H1 (cell line): Measurements from ENCODE around the gene PAX7. TPM values are rescaled to one million over a fixed set of nuclear protein-coding genes. Genes with fewer than 3 reads are reported as not detected.

Experiments used
- KDM4A ChIP-seq: IDR thresholded peaks from one replicate; pipeline ENCODE4 v1.7.1; 2012; ENCODE audit warnings: low read depth, mild to moderate bottlenecking, moderate library complexity, low read length, inconsistent platforms; ENCODE audit not compliant: severe bottlenecking
- polyA plus RNA-seq, 7 experiments: library from polyadenylated mRNA; depleted of rRNA in 3 of 7; stranded (reverse) in 5 of 7; unstranded in 2 of 7; fragments of >200 nt in 5 of 7; fragments of 200-250 nt in 2 of 7; gene quantifications; 1 replicate in 5 of 7; 2 replicates in 1 of 7; 4 replicates in 1 of 7; pipeline versions ENCODE4 v1.2.1 to v1.2.3, GENCODE V29; 2011 to 2013; ENCODE audit warnings: missing spikeins in 2 of 7, mixed read lengths in 2 of 7
- total RNA-seq: library from RNA; stranded (reverse); fragmentation: NEBNext Ultra II Directional; extraction: Animal tissue kit (Norgen Biotek cat#: 25700); gene quantifications from 2 replicates; pipeline ENCODE4 v1.2.1, GENCODE V29; 2021

PAX7 gene
- total and polyA plus RNA-seq, 2 of the 8 experiments (the other 6 are each of a cell fraction or from before 2014, with no cell fraction given), result not detected

- TF ChIP-seq KDM4A, result no peak
- TF ChIP-seq, all 59 proteins: peak for 0
These were observed 31.6 kb upstream of the PAX7 start (continued) for GRCh38 chr1:18599086-18599485.
